NCI-H2196 (cell line): ENCODE data around the gene CIAPIN1.

ENCODE experiments used
- DNase-seq: peaks from one replicate; lab custom pipeline; 2025; ENCODE audit not compliant: unreplicated experiment; lab: John Stamatoyannopoulos, UW

CIAPIN1 gene

DNA sequence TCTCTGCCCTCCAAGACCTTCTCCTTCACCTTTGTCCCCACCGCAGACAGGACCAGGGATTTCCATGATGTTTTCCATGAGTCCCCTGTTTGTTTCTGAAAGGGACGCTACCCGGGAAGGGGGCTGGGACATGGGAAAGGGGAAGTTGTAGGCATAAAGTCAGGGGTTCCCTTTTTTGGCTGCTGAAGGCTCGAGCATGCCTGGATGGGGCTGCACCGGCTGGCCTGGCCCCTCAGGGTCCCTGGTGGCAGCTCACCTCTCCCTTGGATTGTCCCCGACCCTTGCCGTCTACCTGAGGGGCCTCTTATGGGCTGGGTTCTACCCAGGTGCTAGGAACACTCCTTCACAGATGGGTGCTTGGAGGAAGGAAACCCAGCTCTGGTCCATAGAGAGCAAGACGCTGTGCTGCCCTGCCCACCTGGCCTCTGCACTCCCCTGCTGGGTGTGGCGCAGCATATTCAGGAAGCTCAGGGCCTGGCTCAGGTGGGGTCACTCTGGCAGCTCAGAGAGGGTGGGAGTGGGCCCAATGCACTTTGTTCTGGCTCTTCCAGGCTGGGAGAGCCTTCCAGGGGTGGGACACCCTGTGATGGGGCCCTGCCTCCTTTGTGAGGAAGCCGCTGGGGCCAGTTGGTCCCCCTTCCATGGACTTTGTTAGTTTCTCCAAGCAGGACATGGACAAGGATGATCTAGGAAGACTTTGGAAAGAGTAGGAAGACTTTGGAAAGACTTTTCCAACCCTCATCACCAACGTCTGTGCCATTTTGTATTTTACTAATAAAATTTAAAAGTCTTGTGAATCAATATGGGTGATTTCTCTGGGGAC is 62.7 kb downstream of the CIAPIN1 start:
- DNase-seq, result no peak

DNA sequence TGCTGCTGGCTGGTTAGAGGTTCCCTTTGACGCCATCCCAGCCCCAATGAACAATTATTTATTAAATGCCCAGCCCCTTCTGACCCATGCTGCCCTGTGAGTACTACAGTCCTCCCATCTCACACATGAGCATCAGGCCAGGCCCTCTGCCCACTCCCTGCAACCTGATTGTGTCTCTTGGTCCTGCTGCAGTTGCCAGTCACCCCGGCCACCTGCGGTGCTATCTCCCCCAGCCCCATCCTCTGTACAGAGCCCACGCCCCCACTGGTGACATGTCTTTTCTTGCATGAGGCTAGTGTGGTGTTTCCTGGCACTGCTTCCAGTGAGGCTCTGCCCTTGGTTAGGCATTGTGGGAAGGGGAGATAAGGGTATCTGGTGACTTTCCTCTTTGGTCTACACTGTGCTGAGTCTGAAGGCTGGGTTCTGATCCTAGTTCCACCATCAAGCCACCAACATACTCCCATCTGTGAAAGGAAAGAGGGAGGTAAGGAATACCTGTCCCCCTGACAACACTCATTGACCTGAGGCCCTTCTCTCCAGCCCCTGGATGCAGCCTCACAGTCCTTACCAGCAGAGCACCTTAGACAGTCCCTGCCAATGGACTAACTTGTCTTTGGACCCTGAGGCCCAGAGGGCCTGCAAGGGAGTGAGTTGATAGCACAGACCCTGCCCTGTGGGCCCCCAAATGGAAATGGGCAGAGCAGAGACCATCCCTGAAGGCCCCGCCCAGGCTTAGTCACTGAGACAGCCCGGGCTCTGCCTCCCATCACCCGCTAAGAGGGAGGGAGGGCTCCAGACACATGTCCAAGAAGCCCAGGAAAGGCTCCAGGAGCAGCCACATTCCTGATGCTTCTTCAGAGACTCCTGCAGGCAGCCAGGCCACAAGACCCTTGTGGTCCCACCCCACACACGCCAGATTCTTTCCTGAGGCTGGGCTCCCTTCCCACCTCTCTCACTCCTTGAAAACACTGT is 63.6 kb downstream of the CIAPIN1 start:
- no peak for DNase-seq

DNA sequence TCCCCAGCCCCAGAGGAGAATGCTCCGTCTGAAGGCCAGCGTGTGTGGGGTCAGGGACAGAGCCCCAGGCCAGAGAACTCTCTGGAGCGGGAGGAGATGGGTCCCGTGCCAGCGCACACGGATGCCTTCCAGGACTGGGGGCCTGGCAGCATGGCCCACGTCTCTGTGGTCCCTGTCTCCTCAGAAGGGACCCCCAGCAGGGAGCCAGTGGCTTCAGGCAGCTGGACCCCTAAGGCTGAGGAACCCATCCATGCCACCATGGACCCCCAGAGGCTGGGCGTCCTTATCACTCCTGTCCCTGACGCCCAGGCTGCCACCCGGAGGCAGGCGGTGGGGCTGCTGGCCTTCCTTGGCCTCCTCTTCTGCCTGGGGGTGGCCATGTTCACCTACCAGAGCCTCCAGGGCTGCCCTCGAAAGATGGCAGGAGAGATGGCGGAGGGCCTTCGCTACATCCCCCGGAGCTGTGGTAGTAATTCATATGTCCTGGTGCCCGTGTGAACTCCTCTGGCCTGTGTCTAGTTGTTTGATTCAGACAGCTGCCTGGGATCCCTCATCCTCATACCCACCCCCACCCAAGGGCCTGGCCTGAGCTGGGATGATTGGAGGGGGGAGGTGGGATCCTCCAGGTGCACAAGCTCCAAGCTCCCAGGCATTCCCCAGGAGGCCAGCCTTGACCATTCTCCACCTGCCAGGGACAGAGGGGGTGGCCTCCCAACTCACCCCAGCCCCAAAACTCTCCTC is 64.5 kb downstream of the CIAPIN1 start:
- DNase-seq, result no peak

DNA sequence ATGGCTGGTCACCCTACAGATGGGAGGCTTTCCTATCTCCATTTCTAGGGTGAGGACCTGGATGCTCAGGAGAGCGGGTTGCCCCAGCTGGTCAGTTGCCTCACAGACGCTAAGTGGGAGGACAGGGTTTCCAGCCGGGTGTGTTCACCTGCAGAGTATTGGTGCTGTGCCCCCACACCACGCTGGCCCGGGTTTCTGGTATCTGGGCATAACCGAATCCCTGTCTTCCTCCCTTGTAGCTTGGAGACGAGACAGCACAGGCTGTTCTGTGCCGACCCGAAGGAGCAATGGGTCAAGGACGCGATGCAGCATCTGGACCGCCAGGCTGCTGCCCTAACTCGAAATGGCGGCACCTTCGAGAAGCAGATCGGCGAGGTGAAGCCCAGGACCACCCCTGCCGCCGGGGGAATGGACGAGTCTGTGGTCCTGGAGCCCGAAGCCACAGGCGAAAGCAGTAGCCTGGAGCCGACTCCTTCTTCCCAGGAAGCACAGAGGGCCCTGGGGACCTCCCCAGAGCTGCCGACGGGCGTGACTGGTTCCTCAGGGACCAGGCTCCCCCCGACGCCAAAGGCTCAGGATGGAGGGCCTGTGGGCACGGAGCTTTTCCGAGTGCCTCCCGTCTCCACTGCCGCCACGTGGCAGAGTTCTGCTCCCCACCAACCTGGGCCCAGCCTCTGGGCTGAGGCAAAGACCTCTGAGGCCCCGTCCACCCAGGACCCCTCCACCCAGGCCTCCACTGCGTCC is 65.2 kb downstream of the CIAPIN1 start:
- DNase-seq, result no peak

DNA sequence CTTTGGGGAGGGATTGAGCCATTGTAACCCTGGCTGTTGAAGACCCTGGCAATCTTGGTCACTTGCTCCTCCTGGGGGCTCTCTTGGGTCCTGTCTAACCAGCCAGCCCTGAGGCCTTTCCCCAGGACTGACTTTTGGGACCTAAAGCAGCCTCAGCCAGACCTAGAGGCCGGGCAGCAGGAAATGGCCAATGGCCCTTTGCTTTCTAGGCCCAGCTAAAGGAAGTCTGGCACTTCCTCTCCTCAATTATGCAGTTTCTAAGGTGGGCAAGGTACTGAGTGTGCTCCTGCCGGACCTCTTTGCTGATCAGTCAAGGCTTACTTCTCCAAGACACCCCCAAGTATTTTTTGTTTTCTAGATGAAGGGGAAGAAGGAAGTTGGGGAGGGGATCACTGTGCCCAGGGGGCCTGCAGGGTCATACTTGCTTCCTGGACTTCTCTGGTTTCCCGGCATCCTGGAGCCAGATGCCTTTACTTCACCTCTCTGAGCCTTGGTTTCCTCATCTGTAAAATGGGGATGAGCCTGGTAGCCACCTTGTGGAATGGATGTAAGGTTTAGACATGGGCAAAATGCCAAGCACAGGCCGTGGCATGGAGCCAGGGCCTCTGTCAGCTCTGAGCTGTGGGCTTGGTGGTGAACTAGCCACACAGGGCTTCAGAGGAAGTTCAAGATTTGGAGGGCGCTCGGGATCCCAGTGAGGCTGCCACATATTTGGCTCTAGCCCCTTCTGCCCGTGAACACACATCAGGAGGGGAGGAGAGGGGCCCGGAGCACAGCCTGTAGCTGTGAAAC is 66.3 kb downstream of the CIAPIN1 start:
- DNase-seq, result no peak

DNA sequence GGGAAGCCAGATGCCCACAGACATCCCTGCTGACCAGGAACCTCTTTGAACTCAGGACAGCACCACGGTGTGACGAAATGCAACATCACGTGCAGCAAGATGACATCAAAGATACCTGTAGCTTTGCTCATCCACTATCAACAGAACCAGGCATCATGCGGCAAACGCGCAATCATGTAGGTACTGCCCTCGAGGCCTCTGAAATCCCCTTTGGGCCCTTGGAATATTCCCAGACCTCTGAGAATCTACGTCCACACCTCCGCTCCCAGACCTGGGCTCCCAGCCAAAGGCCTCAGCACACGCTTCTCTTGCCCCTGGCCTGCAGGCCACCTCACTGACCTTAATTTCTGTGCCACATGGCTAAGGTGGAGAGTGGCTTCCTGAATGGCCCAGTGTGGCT is 67.6 kb downstream of the CIAPIN1 start:
- no peak for DNase-seq
